IPS DF 4.7 (cell line): ENCODE measurements around the gene SLC66A3.
"Not testable (repeated sequence)": the region's sequence is repeated elsewhere in the genome, so short reads cannot be mapped to it uniquely, and the experiment has no call there.

Source experiments
- DNase-seq: peaks from one replicate; pipeline ENCODE4 v3.0.0-alpha.2; 2013; ENCODE audit warnings: low spot score; ENCODE audit errors: extremely low read depth

SLC66A3 gene

GRCh38 chr2:11163439-11164317 lies 8.4 kb downstream of the SLC66A3 start:
- no peak for DNase-seq

- DNase-seq: not testable (repeated sequence)
Observed at GRCh38 chr2:11165046-11165445, 9.8 kb downstream of the SLC66A3 start.

GRCh38 chr2:11166476-11166875 lies 11.2 kb downstream of the SLC66A3 start:
- no peak for DNase-seq

GRCh38 chr2:11168488-11168887 lies 13.2 kb downstream of the SLC66A3 start:
- DNase-seq: no peak

- DNase-seq: no peak
Observed at GRCh38 chr2:11169333-11169732, 14.1 kb downstream of the SLC66A3 start.

- no peak for DNase-seq
Observed at GRCh38 chr2:11174222-11174621, 19.0 kb downstream of the SLC66A3 start.

- DNase-seq: no peak
Observed at GRCh38 chr2:11175293-11175795, 20.1 kb downstream of the SLC66A3 start.

- no peak for DNase-seq
Observed at GRCh38 chr2:11177871-11178690, 22.8 kb downstream of the SLC66A3 start.

- no peak for DNase-seq
Observed at GRCh38 chr2:11179196-11179595, 23.9 kb downstream of the SLC66A3 start.

GRCh38 chr2:11179899-11180298 lies 24.6 kb downstream of the SLC66A3 start:
- DNase-seq: no peak

GRCh38 chr2:11180653-11181052 lies 25.4 kb downstream of the SLC66A3 start:
- DNase-seq: no peak

GRCh38 chr2:11182951-11183350 lies 27.7 kb downstream of the SLC66A3 start:
- DNase-seq: no peak

GRCh38 chr2:11186145-11186544 lies 30.9 kb downstream of the SLC66A3 start:
- no peak for DNase-seq

- no peak for DNase-seq
Observed at GRCh38 chr2:11187083-11187619, 31.9 kb downstream of the SLC66A3 start.

GRCh38 chr2:11187731-11188130 lies 32.5 kb downstream of the SLC66A3 start:
- DNase-seq: no peak

GRCh38 chr2:11196246-11196645 lies 41.0 kb downstream of the SLC66A3 start:
- DNase-seq: no peak

- DNase-seq: no peak
Observed at GRCh38 chr2:11200651-11201050, 45.4 kb downstream of the SLC66A3 start.

GRCh38 chr2:11201969-11202368 lies 46.7 kb downstream of the SLC66A3 start:
- DNase-seq: no peak

GRCh38 chr2:11203480-11203879 lies 48.2 kb downstream of the SLC66A3 start:
- no peak for DNase-seq

- DNase-seq: no peak
Observed at GRCh38 chr2:11208083-11208482, 52.8 kb downstream of the SLC66A3 start.

- DNase-seq: no peak
Observed at GRCh38 chr2:11212645-11213044, 57.4 kb downstream of the SLC66A3 start.

GRCh38 chr2:11213090-11213638 lies 57.9 kb downstream of the SLC66A3 start:
- no peak for DNase-seq
